ENCODE measurements around the gene RAB3C.
"Not testable (repeated sequence)": the region's sequence is repeated elsewhere in the genome, so short reads cannot be mapped to it uniquely, and the experiment has no call there.

RAB3C gene

DNA sequence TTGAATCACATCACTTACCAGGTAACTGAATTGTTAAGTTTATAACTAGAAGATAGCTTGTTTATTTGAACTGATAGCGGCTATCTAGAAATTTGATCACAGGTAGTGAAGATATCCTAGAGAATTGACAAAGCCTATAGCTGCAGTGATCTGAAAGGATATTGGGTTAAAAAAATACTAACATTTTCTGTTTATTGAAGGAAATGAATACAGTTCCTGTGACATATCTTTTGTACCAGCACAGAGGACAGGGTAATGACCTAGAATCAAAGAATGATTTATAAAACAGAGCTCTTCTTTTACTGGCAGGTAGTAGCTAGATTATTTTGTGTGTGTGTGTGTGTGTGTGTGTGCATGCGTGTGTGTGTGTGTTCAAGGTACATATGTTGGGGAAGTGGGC lies 94.8 kb downstream of the RAB3C start:
- no peak overlapping the region for H3K4me3 ChIP-seq (ENCODE audit: low read depth, low read length)

DNA sequence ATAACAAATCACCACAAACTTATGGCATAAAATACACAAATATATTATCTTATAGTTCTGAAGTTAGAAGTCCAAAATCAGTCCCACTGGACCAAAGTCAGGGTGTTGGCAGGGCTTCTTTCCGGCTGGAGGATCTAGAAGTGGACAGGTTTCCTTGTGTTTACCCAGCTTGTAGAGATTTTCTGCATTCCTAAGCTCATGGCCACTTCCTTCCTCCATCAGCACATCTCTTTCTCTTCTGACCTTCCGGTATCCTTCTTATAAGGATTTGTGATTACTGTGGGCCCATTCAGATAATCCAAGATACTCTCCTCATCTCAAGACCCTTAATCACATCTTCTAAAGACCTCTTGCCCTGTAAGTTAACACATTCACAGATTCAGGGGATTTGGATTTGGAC lies 97.6 kb downstream of the RAB3C start:
- TF ChIP-seq, protein P1, sequence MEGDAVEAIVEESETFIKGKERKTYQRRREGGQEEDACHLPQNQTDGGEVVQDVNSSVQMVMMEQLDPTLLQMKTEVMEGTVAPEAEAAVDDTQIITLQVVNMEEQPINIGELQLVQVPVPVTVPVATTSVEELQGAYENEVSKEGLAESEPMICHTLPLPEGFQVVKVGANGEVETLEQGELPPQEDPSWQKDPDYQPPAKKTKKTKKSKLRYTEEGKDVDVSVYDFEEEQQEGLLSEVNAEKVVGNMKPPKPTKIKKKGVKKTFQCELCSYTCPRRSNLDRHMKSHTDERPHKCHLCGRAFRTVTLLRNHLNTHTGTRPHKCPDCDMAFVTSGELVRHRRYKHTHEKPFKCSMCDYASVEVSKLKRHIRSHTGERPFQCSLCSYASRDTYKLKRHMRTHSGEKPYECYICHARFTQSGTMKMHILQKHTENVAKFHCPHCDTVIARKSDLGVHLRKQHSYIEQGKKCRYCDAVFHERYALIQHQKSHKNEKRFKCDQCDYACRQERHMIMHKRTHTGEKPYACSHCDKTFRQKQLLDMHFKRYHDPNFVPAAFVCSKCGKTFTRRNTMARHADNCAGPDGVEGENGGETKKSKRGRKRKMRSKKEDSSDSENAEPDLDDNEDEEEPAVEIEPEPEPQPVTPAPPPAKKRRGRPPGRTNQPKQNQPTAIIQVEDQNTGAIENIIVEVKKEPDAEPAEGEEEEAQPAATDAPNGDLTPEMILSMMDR (IDR thresholded peaks at IDR 0.05; ENCODE audit: low read depth, low read length): no peak
- H3K4me3 ChIP-seq (ENCODE audit: low read depth, low read length): no peak overlapping the region

More for the DNA sequence above, 94.8 kb downstream of the RAB3C start:
- TF ChIP-seq, protein P1 (IDR thresholded peaks at IDR 0.05; ENCODE audit: low read depth, low read length): no peak

GRCh38 chr5:58681943-58682342 lies 99.1 kb downstream of the RAB3C start:
- TF ChIP-seq, protein P1 (IDR thresholded peaks at IDR 0.05; ENCODE audit: low read depth, low read length): no peak
- no peak overlapping the region for H3K4me3 ChIP-seq (ENCODE audit: low read depth, low read length)

- TF ChIP-seq, protein P1 (IDR thresholded peaks at IDR 0.05; ENCODE audit: low read depth, low read length): no peak
- no peak overlapping the region for H3K4me3 ChIP-seq (ENCODE audit: low read depth, low read length)
Measured at GRCh38 chr5:58683567-58683966, 100.7 kb downstream of the RAB3C start.

DNA sequence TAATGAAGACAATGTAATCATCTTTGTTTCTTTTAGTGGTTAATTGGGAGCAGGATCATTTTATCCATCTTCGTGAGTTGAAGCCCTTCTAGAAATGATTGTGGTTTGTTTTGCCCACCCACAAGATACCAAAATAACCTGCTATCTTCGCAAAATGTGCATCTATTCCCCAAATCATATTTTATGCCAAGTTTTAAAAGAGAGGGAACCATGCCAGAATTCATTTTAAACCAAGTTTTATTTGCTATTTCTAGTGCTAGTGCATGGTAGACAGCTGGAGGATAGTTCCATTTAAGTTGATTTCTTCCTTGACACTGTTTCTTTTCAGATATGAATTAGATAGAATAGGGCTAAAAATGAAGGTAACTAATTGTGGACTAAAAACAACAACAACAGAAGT lies 104.2 kb downstream of the RAB3C start:
- H3K4me3 ChIP-seq (ENCODE audit: low read depth, low read length): no peak overlapping the region
- TF ChIP-seq, protein P1 (IDR thresholded peaks at IDR 0.05; ENCODE audit: low read depth, low read length): no peak

- no peak overlapping the region for H3K4me3 ChIP-seq (ENCODE audit: low read depth, low read length)
- TF ChIP-seq, protein P1 (IDR thresholded peaks at IDR 0.05; ENCODE audit: low read depth, low read length): no peak
Measured at GRCh38 chr5:58687595-58687994, 104.7 kb downstream of the RAB3C start.

DNA sequence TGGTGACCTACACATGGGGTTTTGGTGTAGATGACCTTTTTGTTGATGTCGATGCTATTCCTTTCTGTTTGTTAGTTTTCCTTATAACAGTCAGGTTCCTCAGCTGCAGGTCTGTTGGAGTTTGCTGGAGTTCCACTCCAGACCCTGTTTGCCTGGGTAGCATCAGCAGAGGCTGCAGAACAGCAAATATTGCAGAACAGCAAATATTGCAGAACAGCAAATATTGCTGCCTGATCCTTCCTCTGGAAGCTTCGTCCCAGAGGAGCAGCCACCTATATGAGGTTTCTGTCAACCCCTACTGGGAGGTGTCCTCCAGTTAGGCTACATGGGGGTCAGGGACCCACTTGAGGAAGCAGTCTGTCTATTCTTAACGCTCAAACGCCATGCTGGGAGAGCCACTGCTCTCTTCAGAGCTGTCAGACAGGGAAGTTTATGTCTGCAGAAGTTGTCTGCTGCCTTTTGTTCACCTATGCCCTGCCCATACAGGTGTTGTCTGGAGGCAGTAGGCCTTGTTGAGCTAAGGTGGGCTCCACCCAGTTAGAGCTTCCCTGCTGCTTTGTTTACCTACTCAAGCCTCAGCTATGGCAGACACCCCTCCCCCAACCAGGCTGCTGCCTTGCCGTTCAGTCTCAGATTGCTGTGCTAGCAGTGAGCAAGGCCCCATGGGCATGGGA lies 116.3 kb downstream of the RAB3C start:
- not testable (repeated sequence) for H3K4me3 ChIP-seq (ENCODE audit: low read depth, low read length)

GRCh38 chr5:58699762-58700118 lies 116.9 kb downstream of the RAB3C start:
- H3K4me3 ChIP-seq (ENCODE audit: low read depth, low read length): no peak overlapping the region
- TF ChIP-seq, protein P1 (IDR thresholded peaks at IDR 0.05; ENCODE audit: low read depth, low read length): no peak

Measured in WI38 (cell line).